ENCODE data around the gene RPTOR.

The RPTOR gene

DNA sequence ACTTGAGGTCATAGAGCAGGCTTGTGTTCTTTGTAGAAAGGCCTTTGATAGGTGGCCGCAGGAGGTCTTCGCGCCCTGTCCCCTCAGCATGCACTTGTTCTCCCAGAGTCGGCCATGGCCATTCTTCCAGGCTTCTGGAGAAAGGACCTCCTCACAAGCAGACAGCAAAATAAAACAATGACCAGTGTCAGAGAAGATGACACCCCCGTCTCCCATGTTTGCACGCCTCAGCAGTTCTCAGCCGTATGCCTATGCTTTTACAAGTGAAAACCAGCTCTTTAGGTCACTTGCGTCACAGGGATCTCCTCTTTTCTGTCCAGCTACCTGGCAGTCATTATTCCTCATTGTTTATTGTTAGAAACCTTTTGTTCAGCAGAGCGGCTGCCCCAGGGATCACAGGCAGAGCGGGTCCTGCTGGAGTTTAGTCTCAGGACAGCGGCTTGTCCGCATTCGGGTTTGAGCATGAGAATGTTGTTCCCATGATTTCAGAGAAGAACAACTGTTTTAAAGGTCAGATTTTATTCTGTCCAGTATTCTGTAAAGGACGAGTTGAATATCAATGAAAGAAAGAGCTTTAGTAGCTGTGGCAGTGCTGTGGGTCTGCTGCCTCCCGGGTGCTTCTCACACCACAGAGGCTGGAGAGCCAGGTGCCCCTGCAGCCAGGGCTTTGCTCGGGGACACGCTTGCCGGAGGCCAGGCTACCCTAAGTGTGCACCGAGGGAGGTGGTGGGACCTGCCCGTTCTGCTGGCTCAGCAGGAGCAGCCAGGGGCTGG is 123.9 kb downstream of the RPTOR start:
- no peak for DNase-seq

DNA sequence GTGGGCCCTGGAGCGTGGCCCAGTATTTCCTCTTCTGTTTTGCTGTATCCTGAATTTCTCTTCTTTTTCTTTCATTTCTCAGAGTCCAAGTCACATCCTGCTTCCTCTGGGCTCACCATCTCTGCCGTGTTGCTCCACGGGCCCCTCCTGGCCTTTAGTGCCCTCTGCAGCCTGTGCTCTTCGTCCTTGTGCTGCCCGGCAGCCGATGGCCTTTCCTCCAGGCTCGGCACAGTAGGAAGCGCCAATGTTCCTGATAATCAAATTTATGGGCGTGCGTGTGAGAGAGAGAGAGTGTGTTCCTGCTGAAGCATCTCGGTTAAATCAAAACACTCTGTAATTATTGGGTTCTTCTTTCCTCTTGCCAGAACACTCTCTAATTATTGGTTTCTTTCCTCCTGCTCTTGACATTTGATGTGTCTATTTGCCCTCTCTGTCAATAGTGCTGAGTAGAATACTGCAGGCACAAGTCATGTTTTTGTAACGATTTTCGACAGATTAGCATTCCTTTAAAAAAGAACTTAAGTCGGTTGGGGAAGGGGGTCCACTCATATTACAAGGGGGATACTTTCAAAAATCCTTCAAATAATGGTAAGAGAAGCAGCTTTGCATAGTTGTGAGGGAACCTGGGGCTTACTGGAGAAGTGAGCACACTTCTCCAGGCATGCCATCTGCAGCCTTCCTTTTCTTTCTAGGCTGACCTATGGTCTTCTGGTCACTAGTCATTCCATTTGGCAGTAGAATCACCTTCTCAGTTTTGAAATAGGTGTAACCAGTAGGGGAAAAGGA is 126.6 kb downstream of the RPTOR start:
- no peak for DNase-seq

DNA sequence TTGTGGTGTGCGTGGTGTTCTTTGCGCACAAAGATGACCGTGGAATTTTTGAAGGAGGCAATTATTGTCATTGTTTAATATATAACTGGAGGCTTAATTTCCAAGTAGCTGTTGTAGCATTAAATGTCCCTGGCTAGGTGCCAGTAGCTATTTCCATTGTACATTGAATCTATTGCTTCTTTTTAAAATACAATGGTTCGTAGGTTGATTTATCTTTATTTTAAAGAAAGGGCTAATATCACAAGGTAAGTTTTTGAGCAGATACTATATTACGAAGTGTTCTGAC is 127.1 kb downstream of the RPTOR start:
- DNase-seq: no peak

DNA sequence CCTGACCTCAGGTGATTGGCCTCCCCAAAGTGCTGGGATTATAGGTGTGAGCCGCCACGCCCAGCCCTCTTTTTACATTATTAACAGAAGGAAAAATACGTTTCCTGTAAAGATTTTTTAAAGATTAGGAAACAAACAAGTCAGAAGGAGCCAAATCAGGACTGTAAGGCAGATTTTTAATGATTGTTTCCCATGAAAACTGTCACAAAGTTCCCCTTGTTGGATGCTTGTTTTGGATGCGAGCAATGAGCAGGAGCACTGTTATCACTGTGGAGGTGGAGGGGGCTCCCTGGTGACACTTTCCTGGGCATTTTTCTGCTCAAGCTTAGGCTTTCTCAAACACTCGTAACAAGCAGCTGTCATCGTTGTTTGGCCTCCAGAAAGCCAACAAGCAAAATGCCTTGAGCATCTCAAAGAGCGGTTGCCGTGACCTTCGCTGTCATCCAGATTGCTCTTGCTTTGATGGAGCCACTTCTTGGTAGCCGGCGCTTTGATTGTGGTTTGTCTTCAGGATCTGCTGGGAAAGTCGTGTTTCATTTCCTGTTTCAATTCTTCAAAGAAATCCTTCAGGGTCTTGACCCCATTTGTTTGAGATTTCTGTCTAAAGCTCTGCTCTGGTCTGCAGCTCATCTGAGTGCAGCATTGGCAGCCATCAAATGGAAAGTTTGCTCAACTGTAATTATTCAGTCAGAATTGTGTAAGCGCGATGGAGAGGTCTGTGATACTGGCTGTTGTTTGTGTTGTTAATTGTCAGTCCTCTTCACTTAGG is 128.7 kb downstream of the RPTOR start:
- no peak for DNase-seq

DNA sequence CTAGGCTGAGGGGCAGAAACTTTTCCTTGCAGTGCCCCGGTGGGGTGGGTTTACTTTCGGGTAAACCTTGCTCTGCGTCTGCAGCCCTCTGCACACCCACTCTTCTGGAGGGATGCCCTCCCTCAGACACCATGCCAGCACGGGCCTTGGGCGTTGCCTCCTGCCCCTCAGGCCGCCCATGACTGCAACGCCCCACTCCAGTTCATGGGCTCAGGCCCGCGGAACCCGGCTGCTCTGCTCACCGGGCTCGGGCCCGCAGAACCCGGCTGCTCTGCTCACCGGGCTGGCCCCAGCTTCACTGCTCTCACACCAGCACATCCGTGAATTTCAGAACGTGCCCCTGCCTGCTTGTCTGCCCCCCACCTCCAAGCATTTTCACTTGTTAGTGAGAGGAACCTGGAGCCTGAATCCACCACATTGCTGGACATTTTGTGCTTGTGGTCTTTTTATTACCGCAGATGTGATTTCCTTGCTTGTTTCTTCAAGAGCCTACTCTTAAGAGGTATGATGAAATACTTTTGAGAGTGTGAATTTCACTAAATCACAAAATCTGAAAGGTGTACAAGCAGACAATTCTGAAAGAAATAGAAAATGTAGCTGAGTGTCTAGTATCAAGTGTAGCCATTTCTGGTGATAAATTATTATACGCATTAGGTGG is 130.9 kb downstream of the RPTOR start:
- no peak for DNase-seq

DNA sequence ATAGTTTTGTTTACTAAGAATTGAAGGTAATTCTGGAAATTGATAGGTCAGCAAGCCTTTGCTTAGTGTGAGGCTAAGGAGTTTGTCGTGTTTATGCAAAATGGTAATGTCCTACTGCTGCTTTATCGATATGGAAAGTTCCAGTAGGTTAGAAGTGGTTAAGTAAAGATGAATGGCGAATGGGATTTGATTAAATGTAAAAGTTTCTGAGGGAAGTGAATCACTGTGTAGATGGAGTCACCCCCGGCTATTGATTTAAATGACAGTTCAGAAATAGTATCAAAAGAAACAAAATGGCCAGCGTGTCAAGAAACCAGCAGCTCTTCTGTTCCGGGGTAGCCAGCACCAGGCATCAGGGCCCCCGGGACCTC is 131.4 kb downstream of the RPTOR start:
- DNase-seq: no peak

DNA sequence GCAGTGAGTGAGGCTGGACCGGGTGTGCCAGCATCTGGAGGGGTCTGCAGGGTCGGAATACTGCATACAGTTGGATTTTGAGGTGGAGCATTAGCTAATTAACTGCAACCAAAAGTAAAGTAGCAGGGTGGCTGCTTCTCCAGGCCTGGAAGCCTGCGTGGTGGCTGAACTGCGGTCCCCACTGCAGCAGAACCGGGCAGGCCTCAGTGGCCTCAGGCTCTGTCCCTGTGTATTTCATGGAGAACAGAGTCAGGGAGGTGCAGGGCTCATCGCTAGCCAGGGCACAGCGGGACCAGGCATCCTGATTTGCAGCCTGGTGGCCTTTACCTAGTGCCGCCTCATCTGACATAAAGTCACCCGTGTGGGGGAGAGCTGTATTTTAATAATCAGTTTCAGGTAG is 131.9 kb downstream of the RPTOR start:
- no peak for DNase-seq

DNA sequence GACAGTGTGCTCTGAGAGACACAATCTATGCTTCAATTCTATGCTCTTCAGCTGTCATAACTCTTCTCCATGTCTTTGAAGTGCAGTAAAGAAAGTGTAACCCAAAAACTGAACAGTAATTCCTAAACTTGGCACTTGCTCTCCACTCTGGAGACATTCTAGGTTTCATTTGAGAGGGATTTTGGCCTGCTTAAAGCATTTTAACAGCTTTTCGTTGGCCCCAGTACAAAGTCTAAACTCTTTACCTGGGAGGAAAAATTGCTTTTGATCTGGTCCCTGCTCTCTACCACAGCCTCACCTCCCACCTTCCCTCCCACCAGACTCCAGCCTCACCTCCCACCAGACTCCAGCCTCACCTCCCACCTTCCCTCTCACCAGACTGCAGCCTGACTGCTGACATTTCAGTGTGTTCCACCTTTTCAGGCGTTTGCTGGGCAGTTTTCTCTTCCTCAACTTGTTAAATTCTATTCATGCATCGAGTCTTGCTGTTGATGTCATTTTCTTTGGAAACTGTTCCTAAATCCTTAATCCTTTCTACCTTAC is 132.6 kb downstream of the RPTOR start:
- DNase-seq: no peak

DNA sequence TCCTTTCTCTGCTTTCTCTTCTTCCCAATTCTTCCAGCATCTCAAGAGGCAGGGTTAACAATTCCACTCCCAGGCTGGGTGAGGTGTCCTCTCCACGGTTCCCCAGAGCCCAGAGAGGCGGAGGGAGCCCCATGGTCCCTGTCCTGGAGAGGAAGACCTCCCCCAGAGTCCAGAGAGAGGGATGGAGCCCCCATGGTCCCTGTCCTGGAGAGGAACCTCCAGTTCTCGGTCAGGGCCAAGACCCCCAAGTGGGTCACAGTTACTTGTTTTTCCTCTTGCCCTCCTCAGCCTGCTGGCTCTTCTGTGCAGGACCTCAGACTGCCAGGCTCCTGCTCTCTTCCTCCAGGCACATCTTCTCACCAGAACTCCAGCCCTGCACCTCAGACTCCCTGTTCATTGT is 135.2 kb downstream of the RPTOR start:
- no peak for DNase-seq

DNA sequence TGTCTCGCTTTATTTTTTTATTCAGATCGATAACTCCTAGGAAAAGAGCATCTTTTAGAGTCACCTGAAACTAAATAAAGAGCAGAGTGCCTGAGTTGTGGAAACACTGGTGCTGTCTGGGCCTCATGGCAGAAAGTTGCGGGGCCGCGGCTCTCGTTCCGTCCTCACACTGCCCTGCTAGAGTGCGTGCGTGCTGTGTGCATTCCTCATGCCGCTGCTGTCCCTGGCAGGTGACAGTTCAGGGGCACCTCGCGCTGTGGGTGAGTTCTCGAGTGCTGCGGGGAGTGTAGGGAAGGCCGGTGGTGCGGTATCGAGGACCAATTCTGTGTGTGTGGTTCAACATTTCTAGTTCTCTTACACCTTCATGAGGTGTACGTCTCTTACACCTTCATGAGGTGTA is 136.6 kb downstream of the RPTOR start:
- no peak for DNase-seq

DNA sequence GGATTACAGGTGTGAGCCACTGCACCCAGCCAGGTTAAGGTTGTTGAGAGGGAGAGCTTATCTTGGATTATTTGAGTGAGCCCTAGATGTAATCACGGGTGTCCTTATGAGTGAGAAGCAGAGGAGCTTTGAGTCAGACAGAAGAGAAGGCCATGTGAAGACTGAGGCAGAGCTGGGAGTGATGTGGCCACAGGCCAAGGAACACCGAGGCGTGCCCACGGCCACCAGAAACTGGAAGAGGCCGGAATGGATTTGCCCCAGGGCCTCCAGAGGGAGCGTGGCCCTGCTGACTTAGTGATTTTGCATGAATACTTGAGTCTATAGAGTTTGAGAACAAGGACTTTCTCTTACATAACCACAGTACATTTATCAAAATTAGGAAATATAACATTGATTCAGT is 137.7 kb downstream of the RPTOR start:
- DNase-seq: no peak

DNA sequence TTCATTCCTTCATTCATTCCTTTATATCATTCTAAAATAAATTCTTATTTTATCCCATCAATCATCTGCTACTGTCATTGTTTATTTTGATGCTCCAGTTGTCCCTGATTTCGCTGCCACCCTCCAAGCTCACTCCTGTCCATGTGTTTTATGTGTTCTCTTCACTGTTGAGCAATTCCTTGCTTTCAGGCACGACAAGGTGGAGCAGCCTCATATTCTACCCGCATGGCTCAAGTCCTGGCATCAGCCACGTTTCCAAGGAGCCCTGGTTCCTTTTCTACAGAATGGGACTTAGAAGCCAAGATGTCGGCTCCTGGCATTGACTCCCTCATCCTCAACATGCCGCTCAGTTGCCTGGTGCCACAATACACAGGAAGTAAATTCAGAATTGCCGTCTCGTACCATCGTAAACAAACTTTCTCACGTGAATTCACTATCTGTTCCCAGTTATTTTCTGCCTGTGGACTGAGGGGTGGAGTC is 139.0 kb downstream of the RPTOR start:
- no peak for DNase-seq

DNA sequence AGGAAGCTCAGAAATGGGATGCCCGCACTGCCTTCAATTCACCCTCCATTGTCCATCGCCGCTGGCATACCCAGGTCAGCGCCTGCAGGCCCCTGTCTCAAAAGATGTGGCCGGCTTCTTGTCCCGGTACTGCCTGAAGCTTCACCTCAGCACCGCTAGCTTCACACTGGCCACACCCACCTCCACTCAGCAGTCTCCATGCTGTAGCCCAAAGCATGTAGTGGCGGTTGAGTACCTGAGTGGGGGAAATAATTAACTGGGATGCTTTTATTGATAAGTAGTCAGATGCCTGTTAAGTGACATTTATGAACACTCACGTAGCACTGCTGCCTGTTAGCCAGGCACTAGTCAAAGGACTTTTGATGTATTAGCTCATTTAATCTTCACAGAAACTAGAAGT is 143.2 kb downstream of the RPTOR start:
- DNase-seq: no peak

DNA sequence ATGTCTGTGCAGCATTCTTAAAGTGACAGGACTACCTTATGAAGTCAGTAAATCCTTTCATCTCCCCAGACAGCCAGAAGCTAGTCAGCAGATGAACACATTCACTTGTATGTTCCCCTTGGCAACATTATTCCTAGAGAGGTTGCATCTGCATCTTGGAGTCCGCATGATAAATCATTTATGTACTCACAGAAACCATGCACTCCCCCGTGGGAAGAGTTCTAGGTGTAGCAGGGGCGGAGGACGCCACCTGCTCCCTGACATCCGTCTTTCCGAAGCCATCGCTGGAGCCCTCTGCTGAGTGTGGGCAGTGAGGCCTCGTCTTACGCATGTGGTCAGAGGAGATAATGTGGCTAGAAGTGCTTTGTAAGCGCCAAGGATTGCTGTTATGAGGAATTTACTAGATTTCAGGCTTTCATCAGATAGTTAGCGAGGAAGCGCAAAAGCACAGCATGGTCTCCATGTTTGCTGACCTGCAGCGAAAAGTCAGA is 144.5 kb downstream of the RPTOR start:
- no peak for DNase-seq

DNA sequence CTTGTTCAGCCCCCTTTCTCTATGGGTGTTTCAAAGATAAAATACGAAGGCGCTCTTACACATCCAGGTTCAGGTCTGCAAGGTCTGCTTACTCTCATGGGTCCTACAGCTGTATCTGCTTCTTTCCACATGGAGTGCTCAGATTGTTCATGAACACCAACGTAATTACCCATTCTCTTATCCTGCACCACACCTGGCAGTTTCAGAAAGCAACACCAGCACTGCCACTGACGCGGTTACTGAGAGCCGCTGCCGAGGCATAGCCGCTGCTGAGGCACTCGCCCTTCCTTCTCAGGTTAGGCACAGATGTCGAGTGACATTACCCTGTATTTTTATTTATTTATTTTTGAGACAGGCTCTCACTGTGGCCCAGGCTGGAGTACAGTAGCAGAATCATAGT is 147.1 kb downstream of the RPTOR start:
- no peak for DNase-seq

DNA sequence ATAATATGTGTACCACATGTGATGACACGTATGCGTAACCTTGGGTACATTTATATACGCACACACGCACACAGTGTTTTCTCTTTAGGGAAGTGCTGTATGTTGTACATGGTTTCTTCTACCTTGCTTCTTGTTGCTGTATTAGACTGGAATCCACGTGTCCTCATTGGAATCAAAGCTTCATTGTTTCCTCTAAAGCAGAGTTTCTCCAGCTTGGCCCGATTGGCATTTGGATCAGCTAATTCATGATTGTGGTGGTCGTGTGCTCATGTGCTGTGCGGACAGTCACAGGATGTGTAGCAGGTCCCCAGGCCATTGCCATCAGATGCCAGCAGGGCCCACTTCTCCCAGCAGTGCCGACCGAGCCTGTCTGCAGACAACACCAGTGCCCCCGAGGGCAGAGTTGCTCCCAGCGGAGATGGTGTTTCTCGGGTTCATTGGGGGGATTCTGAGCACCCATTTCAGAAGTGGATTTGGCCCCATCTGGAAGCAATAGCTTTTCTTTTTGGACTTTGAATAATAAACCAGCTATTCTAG is 148.4 kb downstream of the RPTOR start:
- no peak for DNase-seq

DNA sequence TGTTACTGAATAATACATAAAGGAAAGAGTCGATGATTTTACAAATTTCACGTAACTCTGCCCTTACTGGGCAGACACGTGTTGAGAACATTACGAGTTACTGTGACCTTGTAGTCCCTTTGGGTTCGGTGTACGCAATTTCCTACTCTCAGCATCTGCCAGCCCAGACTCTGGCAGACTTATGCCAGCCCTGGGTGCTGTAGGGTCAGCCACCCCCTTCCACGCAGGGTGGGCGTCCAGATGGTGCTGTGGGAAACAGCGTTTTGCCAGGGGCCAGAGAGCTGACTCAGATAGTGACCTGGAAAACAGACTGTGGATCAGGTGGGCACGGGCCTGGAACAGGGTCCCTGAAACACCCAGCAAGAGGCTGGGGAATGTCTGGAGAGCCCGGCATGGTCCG is 148.9 kb downstream of the RPTOR start:
- DNase-seq: no peak

DNA sequence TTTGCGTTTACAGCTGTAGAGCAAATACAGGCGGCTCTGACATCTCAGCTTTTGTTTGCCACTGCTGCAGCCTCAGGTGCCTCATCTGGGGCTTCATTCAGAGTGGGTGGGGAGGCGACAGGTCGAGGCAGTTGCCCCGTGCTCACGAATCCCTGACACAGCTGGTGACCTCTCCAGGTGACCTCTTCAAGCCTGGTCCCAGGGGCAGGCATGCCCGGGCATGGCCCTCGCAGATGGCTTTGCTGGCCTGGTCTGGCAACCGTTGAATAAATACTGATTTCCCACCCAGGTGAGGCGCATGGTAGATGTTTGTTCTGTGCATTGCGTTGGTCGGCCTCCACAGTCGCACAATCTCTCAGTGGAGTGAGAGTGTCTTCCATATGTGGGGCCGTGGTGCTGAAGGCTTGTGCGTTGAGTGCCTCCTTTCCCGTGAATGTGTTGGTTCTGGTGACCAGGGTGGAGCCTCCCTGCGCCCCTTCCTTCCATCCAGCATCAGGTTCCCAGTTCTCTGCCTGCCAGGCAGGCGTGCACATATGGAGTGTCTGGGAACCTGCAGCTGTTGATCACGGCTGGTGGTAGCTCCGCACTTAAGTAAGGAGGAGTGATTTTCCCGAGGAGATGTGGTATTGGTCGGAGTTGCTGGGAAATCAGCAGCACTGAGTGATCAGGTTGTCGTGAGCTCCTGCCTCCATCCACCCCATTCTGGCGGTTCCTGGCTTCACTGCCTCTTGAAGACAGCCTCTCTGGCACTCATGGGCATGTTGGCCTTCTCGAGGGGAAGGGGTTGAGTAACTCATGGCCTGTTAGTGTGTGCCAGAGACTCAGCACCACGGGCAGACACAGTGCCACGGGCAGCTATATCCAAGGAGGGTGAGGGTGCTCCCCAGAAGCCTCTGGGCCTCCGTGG is 149.7 kb downstream of the RPTOR start:
- no peak for DNase-seq

DNA sequence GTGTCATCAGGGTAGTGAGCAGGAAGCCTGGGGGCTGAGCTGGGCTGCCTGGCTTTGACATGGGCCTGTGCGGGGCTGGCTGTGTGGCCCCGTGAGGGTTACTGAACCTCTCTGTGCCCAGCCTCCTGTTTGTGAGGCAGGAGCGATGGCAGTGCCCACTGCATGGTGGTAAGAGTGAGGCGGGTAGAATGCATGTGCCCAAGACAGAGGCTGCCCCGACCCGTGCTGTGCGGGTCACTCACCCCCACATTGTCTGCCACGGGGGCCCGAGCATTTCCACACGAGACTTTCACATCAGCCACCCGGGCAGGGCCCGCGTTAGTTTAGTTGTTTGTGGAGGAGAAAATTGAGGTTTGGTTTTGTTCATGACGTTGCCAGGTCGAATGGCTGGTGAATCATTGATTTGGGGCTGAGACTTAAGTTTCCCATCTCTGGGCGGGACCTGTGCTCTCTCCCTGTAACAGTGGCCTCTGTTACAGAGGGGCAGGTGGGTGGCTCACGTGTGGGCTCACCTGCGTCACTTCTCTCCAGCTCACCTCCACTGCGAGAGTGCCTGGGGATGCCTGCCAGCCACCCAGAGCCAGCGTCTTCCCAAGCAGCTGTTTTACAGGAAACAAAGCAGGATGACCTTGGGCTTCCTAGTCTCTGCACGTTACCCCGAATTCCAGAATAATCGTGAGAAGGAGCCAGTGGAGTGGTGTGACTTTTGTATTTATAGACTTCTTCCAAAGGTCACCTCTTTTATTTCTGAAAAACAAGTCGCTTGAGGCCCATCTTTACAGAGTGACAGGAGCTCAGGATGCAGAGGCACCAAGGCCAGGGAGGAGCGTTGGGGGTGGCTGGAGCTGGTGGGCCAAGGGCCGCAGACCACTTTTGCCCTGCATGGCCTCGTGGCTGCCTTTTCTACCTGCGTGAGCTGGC is 150.6 kb downstream of the RPTOR start:
- DNase-seq: no peak

DNA sequence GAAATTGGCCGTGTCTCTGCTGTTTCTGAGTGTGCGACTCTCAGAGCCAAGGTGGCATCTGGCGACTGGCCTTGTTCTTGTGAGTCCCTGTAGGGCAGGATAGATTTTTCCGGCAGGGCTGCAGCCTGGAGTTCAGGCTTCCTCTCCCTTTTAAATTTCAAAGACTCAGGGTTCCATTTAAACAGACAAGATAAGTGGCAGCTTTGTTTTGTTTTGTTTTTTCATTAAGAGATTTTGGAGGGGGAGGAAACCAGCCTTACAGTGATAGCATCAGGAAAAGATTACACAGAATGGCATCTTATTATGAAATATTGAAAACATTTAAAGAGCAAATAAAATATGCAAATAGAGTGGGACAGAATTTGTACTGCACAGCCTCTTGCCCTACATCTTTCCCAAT is 151.3 kb downstream of the RPTOR start:
- no peak for DNase-seq

Measured in CD4-positive, alpha-beta T cell treated with Interleukin-1 beta for 1 hour (primary cell).